Calu3 (cell line): Measurements from ENCODE around the gene DPP9. TPM values are rescaled to one million over a fixed set of nuclear protein-coding genes. Genes with fewer than 3 reads are reported as not detected.
"Not testable (repeated sequence)": the region's sequence is repeated elsewhere in the genome, so short reads cannot be mapped to it uniquely, and the experiment has no call there.

ENCODE experiments used
- BruUV-seq: library from RNA; stranded (reverse); fragments of 400-500 nt; replicated peaks from 2 replicates; lab custom pipeline; 2021; lab: Mats Ljungman, UMichigan
- CTCF ChIA-PET: fragments of 300-600 bp; sonication (Branson Sonifier 250); formaldehyde crosslinking; loops from one replicate; lab custom pipeline; 2022; ENCODE audit warnings: antibody characterized with exemption; lab: Charles Lee
- DNase-seq: peaks from one replicate; pipeline ENCODE4 v3.0.0; 2022
- H3K27ac Mint-ChIP-seq: one replicate; pipeline ENCODE4 v1.8.0; 2022; ENCODE audit warnings: mixed read lengths; ENCODE audit not compliant: unreplicated experiment
- H3K27me3 Mint-ChIP-seq: one replicate; pipeline ENCODE4 v1.8.0; 2022; ENCODE audit warnings: mixed read lengths; ENCODE audit not compliant: unreplicated experiment
- H3K36me3 Mint-ChIP-seq: one replicate; pipeline ENCODE4 v1.8.0; 2022; ENCODE audit warnings: mild to moderate bottlenecking, moderate library complexity, mixed read lengths; ENCODE audit not compliant: insufficient read depth, unreplicated experiment
- H3K4me1 Mint-ChIP-seq: one replicate; pipeline ENCODE4 v1.8.0; 2022; ENCODE audit warnings: mild to moderate bottlenecking, low read depth, mixed read lengths; ENCODE audit not compliant: unreplicated experiment
- H3K4me3 Mint-ChIP-seq: one replicate; pipeline ENCODE4 v1.8.0; 2022; ENCODE audit warnings: mild to moderate bottlenecking, low read depth, moderate library complexity, mixed read lengths; ENCODE audit not compliant: unreplicated experiment
- H3K9me3 Mint-ChIP-seq: one replicate; pipeline ENCODE4 v1.8.0; 2022; ENCODE audit warnings: low read depth, mixed read lengths; ENCODE audit not compliant: unreplicated experiment
- intact Hi-C: fragments of 100-400 bp; cut with micrococcal nuclease; formaldehyde crosslinking; loops from one replicate; pipeline ENCODE4 v1.10.0; 2022; ENCODE audit not compliant: unreplicated experiment
- total RNA-seq: library from RNA; stranded (reverse); gene quantifications from 2 replicates; pipeline ENCODE4 v1.2.3, GENCODE V29; 2022
- TF ChIP-seq, protein P1 (sequence below): fragments of 200-600 bp; IDR thresholded peaks from one replicate; pipeline ENCODE4 v1.8.0; 2022; ENCODE audit warnings: antibody characterized with exemption; ENCODE audit not compliant: unreplicated experiment

Gene DPP9
- total RNA-seq, 1 experiment from 2014 or later, result 59.2 TPM

DNA sequence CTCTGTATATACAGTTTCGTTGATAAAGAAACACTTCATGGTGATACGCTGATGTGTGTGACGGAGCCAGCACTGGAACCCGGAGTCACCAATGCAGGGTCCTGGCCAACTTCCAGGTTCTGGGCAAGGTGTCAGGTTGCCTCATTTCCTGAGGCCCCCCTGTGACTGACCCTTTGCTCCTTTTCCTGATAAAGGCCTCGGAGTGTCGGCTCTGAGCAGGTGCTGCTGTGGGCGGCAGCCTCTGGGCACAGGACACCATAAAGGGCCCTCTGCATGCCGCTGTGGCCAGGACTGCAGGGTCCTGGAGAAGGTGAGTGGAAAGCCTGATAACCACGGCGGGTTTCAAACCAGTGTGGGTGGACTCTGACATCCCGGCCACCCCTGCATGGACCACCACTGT is 36.2 kb downstream of the DPP9 start:
- no peaks in the 10 kb centered on the region for H3K4me1 Mint-ChIP-seq
- BruUV-seq, result no TSS peak
- H3K36me3 Mint-ChIP-seq, result peaks cover 34% of the 10 kb centered on the region
- TF ChIP-seq, protein P1, sequence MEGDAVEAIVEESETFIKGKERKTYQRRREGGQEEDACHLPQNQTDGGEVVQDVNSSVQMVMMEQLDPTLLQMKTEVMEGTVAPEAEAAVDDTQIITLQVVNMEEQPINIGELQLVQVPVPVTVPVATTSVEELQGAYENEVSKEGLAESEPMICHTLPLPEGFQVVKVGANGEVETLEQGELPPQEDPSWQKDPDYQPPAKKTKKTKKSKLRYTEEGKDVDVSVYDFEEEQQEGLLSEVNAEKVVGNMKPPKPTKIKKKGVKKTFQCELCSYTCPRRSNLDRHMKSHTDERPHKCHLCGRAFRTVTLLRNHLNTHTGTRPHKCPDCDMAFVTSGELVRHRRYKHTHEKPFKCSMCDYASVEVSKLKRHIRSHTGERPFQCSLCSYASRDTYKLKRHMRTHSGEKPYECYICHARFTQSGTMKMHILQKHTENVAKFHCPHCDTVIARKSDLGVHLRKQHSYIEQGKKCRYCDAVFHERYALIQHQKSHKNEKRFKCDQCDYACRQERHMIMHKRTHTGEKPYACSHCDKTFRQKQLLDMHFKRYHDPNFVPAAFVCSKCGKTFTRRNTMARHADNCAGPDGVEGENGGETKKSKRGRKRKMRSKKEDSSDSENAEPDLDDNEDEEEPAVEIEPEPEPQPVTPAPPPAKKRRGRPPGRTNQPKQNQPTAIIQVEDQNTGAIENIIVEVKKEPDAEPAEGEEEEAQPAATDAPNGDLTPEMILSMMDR, result no peak
- intact Hi-C loops, result no loop called here
- H3K4me3 Mint-ChIP-seq, result no peak overlapping the region
- H3K27ac Mint-ChIP-seq, result no peak overlapping the region
- CTCF ChIA-PET, result no interaction called here
- DNase-seq, result no peak
- no peaks in the 10 kb centered on the region for H3K27me3 Mint-ChIP-seq
- no peaks in the 10 kb centered on the region for H3K9me3 Mint-ChIP-seq

DNA sequence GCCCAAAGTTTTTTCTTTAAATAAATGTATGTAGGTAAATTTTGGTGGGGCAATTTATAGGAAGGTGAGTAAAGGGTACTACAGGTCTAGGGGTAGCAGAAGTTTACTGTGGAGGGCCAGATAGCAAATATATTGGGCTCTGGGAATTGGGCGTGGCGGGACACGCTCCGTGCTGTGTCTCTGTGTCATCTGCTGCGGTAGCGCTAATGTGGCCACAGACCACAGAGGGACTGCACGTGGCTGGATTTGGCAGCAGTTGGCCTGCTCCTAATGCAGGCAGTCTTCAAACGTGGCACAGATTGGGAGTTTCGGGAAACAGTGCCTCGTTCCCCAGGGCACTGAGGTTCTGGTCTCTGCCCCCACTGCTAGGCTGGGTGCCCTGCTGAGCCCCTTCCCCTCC is 36.9 kb downstream of the DPP9 start:
- no peak overlapping the region for H3K4me3 Mint-ChIP-seq
- H3K27me3 Mint-ChIP-seq, result no peaks in the 10 kb centered on the region
- H3K9me3 Mint-ChIP-seq, result no peaks in the 10 kb centered on the region
- CTCF ChIA-PET, result no interaction called here
- BruUV-seq, result no TSS peak
- no peaks in the 10 kb centered on the region for H3K4me1 Mint-ChIP-seq
- intact Hi-C loops, result no loop called here
- H3K36me3 Mint-ChIP-seq, result peaks cover 34% of the 10 kb centered on the region
- DNase-seq, result no peak
- TF ChIP-seq, protein P1, result no peak
- H3K27ac Mint-ChIP-seq, result no peak overlapping the region

DNA sequence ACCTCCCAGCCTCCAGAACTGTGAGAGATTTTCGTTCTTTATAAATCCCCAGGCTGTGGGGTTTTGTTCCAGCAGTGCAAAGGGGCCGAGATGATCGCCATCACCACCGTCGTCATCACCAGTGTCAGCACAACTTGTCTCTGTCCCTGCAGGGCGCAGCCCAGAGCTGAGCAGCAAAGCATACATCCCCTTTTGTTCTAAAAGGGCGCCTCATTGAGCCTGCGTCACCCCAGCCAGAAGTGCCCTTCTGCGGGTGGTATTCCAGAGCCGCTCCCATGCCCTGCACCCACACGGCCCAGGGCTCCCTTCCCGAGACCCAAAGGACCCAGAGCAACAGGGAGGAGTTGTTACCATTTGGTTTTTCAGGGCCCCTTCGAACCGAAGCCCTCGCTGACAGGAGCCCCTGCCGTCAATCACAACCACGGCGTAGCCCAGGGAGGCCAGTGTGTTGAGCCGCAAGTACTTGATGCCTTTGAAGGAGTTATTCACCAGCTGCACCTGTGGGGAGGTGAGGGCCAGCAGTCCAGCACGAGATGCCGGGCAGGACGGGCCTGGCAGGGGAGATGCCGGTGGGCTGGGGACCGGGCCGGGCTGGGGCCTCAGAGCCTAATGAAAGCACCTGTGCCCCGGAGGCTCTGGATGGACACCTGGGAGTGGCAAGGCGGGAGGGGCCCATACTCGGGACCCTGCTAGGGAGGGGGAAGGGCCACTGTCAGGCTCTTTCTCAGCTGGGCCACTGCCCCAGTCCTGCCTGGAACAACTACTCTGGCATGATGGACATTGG is 39.1 kb downstream of the DPP9 start:
- DNase-seq, result no peak
- Mint-ChIP-seq H3K4me3 (no peak overlapping the region), H3K27ac (no peak overlapping the region), H3K36me3 (peaks cover 36% of the 10 kb centered on the region), H3K27me3 (no peaks in the 10 kb centered on the region), H3K4me1 (no peaks in the 10 kb centered on the region), H3K9me3 (no peaks in the 10 kb centered on the region)
- BruUV-seq, result no TSS peak
- CTCF ChIA-PET, result no interaction called here
- intact Hi-C loops, result no loop called here
- TF ChIP-seq, protein P1, result no peak

DNA sequence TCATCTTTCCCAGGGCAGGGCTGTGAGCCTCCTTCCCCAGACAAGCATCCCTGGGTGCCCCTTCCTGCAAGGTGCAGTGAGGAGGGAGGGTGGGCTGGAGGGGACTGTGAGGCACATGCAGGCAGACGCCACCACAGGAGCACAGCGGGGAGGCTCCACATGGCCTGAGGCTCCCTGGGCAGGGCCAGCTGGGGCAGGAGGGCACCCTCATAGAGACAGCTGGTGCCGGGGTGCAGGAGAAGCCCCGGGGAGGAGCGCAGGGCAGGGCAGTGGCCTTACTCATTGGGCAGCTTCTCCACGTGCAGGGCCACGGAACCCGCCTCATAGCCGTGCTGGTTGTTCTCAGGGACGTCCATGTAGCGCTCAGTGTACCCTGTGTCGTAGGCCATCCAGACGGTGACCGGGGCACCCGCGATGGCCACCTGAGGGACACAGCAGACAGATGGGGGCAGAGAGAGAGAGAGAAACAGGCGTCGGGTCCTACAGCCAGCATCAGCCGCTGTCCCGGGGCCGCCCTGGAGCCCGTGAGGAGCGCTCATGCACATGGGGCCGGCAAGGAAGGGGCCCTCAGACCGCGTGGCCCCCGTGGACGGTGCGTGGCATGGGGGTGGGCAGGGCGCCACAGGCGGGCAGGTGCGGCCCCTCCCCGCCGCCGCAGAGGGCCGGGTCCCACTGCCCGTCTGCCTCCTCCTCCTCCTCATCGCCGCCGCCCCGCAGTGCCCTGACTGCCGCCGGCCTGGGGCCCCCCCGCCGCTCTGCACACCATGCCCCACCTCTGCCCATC is 41.0 kb downstream of the DPP9 start:
- no peaks in the 10 kb centered on the region for H3K9me3 Mint-ChIP-seq
- H3K27ac Mint-ChIP-seq, result no peak overlapping the region
- intact Hi-C loops, result no loop called here
- BruUV-seq, result no TSS peak
- no peak overlapping the region for H3K4me3 Mint-ChIP-seq
- no peaks in the 10 kb centered on the region for H3K27me3 Mint-ChIP-seq
- CTCF ChIA-PET, result no interaction called here
- TF ChIP-seq, protein P1, result no peak
- H3K4me1 Mint-ChIP-seq, result no peaks in the 10 kb centered on the region
- DNase-seq, result no peak
- H3K36me3 Mint-ChIP-seq, result peaks cover 43% of the 10 kb centered on the region

DNA sequence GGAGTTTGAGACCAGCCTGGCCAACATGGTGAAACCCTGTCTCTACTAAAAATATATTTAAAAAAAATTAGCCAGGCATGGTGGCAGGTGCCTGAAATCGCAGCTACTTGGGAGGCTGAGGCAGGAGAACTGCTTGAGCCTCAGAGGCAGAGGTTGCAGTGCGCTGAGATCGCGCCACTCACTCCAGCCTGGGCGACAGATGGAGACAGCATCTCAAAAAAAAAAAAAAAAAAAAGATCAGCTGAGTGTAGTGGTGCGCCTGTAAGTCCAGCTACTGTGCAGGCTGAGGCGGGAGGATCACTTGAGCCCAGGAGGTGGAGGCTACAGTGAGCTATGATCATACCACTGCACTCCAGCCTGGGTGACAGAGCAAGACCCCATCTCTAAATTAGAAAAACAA is 43.6 kb downstream of the DPP9 start:
- intact Hi-C loops, H3K4me1 Mint-ChIP-seq, H3K4me3 Mint-ChIP-seq, H3K9me3 Mint-ChIP-seq, CTCF ChIA-PET, H3K27ac Mint-ChIP-seq, H3K27me3 Mint-ChIP-seq, BruUV-seq, DNase-seq: not testable (repeated sequence)
- H3K36me3 Mint-ChIP-seq, result peaks cover 41% of the 10 kb centered on the region
